Stomach smooth muscle (tissue), 2 donors: ENCODE measurements around the gene DDX1.

Experiments used
- H3K27ac ChIP-seq: one replicate; pipeline ENCODE4 v1.7.0; 2013; ENCODE audit warnings: mild to moderate bottlenecking, low read length, inconsistent platforms
- H3K27me3 ChIP-seq, 2 donors: one replicate each; pipeline ENCODE4 v1.7.0; 2013; ENCODE audit warnings: low read length in 2 of 2; ENCODE audit not compliant: insufficient read depth in 2 of 2, control insufficient read depth in 1 of 2
- H3K36me3 ChIP-seq, 2 donors: one replicate each; pipeline ENCODE4 v1.7.0; 2013; ENCODE audit warnings: low read length in 2 of 2; ENCODE audit not compliant: control insufficient read depth in 2 of 2, insufficient read depth in 2 of 2
- H3K4me1 ChIP-seq: one replicate; pipeline ENCODE4 v1.7.0; 2013; ENCODE audit warnings: low read length; ENCODE audit not compliant: control insufficient read depth, insufficient read depth
- H3K4me3 ChIP-seq, 2 donors: one replicate each; pipeline ENCODE4 v1.7.0; 2013; ENCODE audit warnings: low read length in 2 of 2
- H3K9ac ChIP-seq, 2 donors: one replicate each; pipeline ENCODE4 v1.7.0; 2013; ENCODE audit warnings: low read length in 2 of 2, mild to moderate bottlenecking in 1 of 2
- H3K9me3 ChIP-seq, 2 donors: one replicate each; pipeline ENCODE4 v1.7.0; 2013; ENCODE audit warnings: low read length in 2 of 2; ENCODE audit not compliant: control insufficient read depth in 2 of 2
- donor health status: healthy.
- donor health status: Pancreatic carcinoma.

The DDX1 gene

DNA sequence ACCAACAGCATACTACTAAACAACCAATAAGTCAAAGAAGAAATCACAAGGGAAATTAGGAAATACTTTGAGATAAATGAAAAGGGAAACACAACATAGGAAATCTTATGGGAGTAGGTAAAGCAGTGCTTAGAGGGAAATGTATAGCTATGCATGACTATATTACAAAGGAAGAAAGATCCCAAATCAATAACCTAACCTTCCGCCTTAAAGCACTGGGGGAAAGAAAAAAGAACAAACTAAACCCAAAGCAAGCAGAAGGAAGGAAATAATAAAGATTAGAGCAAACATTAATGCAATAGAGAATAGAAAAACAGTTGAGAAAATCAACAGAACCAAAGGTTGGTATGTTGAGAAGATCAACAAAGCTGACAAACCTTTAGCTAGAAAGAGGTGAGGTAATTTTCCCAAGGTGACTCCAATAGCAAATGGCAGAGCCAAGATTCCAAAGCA is 49.9 kb downstream of the DDX1 start:
- no peak overlapping the region for H3K4me3 ChIP-seq
- no peak overlapping the region for H3K27ac ChIP-seq
- H3K36me3 ChIP-seq: peaks cover 2 to 4% of the 10 kb centered on the region in 2 donors
- H3K9me3 ChIP-seq: no peaks in the 10 kb centered on the region
- H3K4me1 ChIP-seq: peaks cover 13% of the 10 kb centered on the region
- H3K27me3 ChIP-seq: peaks cover 0 to 2% of the 10 kb centered on the region in 2 donors
- no peak overlapping the region for H3K9ac ChIP-seq

DNA sequence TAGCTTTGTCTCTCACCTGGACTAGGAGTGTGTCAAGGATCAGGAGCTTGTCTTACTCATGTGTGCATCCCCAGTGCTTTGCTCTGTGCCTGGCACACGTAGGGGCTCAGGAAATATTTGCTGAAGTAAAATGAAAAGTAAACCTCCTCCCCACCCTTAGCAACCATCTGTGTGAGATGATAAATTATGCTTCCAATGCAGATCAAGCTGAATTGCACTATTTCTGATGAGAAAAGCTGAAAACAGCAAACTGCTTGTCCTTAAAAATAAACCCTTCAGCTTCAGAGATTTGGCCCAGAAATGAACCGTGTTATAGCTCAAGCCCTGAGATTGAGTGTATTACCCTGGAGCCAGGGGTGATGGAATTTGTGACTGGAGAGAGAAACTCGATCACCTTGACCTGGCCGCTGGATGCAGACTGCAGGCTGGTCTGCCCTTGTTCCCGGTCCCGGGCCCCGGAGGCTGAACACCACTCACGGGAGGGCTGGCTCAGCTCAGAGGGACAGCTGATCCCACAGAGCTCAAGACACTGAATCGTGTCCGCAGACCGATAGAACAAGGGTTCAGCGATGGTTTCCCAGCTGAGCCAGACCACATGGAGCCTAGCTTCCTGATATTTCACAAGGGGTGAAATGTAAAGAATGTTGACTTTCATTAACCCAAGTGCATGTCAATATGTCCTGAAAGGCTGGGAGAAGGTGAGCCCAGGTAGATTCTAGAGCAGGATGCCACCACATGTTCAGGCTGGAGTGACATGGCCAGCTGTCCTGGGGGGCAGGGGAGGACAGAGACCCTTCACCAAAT is 50.5 kb downstream of the DDX1 start:
- no peak overlapping the region for H3K4me3 ChIP-seq
- no peak overlapping the region for H3K9ac ChIP-seq
- H3K27me3 ChIP-seq: peaks cover 0 to 2% of the 10 kb centered on the region in 2 donors
- no peaks in the 10 kb centered on the region for H3K9me3 ChIP-seq
- H3K27ac ChIP-seq: no peak overlapping the region
- peaks cover 13% of the 10 kb centered on the region for H3K4me1 ChIP-seq
- H3K36me3 ChIP-seq: peaks cover 2 to 4% of the 10 kb centered on the region in 2 donors

DNA sequence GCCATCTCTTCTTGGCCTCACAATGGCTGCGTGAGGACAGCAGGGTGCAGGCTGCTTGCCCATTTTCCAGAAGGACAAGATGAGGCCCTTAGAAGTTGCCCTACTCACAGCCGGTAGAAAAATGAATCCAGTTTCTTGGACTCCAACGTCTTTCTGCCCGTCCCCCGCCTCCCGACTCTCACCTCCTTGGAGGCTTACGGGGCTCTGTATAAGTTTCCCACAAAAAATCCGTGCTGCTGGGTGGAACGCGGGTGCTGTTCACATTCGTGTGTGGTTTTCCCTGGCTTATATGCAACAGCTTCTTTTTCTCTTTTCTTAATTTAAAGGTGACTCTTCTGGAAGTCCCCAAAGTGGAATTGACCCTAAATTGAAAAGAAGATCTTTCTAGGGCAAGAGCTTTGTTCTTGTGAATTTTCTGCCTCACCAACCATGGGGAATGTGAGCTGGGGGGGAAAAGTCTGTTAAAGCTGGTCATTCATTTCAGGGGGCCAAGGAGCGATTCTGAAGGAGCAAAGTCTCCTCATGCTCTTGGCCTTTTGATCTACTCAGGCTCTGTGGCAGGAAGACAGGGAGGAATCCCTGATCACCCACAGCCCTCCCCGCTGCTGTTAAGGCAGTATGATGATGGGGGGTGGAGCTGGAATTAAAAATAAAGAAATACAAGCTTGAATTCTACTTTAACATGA is 51.3 kb downstream of the DDX1 start:
- Histone ChIP-seq H3K9ac (no peak overlapping the region), H3K4me1 (peaks cover 8% of the 10 kb centered on the region), H3K36me3 (peaks cover 2 to 4% of the 10 kb centered on the region in 2 donors), H3K4me3 (no peak overlapping the region), H3K27ac (no peak overlapping the region), H3K9me3 (no peaks in the 10 kb centered on the region), H3K27me3 (peaks cover 0 to 2% of the 10 kb centered on the region in 2 donors)

DNA sequence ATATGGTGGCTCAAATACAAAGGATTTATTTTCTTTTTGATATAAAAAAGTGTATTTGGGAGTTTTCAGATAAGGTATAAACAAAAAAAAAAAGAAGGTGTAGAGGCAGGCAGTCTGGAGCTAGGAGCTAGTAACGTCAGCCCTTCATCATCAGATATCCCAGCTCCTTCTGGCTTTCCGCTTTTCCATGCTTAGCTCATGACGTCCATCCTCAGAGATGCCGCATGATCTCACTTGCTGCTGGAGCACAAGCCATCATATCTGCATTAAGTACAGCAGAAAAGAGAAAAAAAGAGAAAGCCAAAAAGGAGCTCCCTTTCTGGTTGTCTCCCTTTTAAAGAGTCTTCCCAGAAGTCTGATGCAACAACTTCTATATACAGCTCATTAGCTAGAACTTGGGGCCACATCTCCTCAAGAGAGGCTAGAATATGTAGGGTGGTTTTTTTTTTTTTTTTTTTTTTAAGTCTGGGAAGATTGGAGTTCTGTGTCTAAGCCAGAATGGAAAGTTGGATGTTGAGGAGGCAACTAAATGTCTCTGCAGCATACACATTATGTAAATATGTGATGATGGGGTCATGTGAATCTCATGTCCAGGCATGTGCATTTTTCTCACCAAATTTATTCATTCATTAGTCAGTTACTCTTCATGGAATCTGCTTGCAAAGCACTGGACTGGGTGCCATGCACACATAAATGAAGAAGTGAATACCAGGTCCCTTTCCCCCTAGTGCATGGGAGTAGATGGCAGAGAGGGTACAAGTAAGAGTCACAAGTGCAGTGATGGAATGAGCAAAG is 52.3 kb downstream of the DDX1 start:
- Histone ChIP-seq H3K36me3 (peaks cover 2 to 4% of the 10 kb centered on the region in 2 donors), H3K9me3 (no peaks in the 10 kb centered on the region), H3K9ac (no peak overlapping the region), H3K27ac (no peak overlapping the region), H3K4me1 (peaks cover 8% of the 10 kb centered on the region), H3K4me3 (no peak overlapping the region), H3K27me3 (peaks cover 0 to 2% of the 10 kb centered on the region in 2 donors)

- Histone ChIP-seq H3K27me3 (peaks cover 0 to 2% of the 10 kb centered on the region in 2 donors), H3K36me3 (peaks cover 2 to 4% of the 10 kb centered on the region in 2 donors), H3K4me1 (peaks cover 4% of the 10 kb centered on the region), H3K27ac (no peak overlapping the region), H3K4me3 (no peak overlapping the region), H3K9ac (no peak overlapping the region), H3K9me3 (no peaks in the 10 kb centered on the region)
Measured at GRCh38 chr2:15645300-15645699, 53.6 kb downstream of the DDX1 start.

- Histone ChIP-seq H3K27me3 (peaks cover 0 to 2% of the 10 kb centered on the region in 2 donors), H3K4me1 (no peaks in the 10 kb centered on the region), H3K36me3 (peaks cover 2 to 4% of the 10 kb centered on the region in 2 donors), H3K9ac (no peak overlapping the region), H3K4me3 (no peak overlapping the region), H3K9me3 (no peaks in the 10 kb centered on the region), H3K27ac (no peak overlapping the region)
Measured at GRCh38 chr2:15645720-15646385, 54.2 kb downstream of the DDX1 start.

DNA sequence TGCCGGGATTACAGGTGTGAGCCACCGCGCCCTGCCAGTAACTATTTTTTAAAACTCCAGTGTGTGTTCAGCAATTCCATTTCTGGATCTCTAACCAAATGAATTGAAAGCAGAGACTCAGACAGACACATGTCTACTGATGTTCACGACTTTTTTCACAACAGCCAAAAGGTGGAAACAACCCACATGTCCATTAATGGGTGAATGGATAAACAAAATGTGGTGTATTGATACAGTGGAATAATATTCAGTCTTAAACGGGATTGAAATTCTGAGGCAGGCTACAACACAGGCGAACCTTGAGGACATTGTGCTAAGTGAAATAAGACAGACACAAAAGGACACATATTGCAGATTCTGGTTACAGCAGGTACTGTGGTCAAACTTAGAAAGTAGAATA is 55.0 kb downstream of the DDX1 start:
- H3K27ac ChIP-seq: no peak overlapping the region
- no peak overlapping the region for H3K4me3 ChIP-seq
- H3K9me3 ChIP-seq: no peaks in the 10 kb centered on the region
- H3K27me3 ChIP-seq: peaks cover 0 to 2% of the 10 kb centered on the region in 2 donors
- no peak overlapping the region for H3K9ac ChIP-seq
- H3K36me3 ChIP-seq: peaks cover 0 to 2% of the 10 kb centered on the region in 2 donors
- no peaks in the 10 kb centered on the region for H3K4me1 ChIP-seq

DNA sequence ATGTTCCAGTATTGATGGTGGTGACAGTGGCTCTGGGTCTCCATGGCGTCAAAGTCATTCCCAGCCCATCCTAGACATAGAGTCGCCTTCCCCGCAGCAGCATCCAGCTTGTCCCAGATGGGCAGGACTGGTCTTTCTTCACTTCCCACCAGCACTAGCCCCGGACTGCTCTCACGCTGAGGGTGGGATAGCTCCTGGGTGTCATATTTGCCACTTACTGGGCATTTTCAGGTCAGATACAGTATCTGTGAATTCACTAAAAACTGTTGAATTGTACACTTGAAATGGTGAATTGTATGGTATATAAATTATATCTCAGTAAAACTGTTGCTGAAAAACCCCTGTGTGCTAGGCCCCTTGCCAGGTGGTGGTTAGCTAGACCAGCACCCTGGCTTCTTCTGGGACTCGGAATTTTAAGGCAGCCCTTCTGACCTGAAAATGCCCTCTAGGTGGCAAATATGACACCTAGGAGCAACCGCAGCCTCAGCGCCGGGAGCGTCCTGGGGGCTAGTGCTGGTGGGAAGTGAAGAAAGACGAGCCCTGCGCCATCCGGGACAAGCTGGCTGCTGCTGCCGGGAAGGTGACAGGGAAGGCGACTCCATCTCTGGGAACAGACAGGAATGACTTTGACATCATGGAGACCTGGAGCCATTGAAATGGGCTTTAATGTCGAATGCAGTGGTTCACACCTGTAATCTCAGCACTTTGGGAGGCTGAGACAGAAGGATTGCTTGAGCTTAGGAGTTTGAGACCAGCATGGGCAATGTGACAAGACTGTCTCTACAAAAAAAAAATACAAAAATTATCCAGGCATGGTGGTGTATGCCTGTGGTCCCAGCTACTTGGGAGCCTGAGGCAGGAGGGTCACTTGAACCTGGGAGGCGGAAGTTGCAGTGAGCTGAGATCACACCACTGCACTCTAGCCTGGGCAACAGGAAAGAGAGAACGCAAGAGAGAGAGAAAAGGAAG is 56.2 kb downstream of the DDX1 start:
- no peak overlapping the region for H3K27ac ChIP-seq
- peaks cover 0 to 2% of the 10 kb centered on the region in 2 donors for H3K27me3 ChIP-seq
- no peaks in the 10 kb centered on the region for H3K36me3 ChIP-seq
- H3K4me1 ChIP-seq: no peaks in the 10 kb centered on the region
- H3K4me3 ChIP-seq: no peak overlapping the region
- no peak overlapping the region for H3K9ac ChIP-seq
- H3K9me3 ChIP-seq: no peaks in the 10 kb centered on the region

DNA sequence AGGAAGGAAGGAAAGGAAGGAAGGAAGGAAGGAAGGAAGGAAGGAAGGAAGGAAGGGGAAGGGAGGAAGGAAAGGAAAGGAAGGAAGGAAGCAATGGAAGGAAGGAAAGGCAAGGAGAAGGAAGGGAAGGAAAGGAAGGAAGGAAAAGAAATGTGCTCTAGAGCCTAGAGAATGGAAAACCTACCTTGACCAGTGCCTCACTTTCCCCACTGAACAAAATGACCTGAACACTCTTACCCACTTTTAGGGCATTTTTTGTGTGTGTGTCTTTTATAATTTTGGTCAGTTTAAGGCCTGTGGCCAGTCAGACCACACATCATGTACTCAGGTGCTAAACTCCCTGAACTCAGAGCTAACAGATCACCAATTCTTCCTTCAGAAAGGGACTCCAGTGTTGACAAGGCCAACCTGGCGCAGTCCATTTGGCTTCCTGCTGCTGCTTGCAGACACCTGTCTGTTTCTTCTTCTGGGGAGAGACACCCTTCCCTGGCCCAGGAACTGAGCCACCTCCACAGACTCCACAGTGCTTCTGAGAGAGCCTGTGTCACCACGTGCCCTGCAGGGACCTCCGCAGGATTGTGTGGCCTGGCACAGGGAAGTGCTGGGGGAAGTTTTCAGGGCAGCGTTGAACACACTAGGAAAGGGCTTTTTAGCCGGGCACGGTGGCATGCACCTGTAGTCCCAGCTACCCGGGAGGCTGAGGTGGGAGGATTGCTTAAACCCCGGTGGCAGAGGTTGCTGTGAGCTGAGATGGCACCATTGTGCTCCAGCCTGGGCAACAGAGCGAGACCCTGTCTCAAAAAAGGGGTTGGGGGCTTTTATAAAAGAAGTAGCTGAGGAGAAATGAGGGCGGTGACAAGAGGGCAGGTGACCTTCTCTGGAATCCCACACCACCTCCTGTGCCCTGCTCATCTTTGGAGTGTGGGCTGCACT is 57.2 kb downstream of the DDX1 start:
- Histone ChIP-seq H3K27ac (no peak overlapping the region), H3K4me1 (no peaks in the 10 kb centered on the region), H3K4me3 (no peak overlapping the region), H3K9me3 (no peaks in the 10 kb centered on the region), H3K36me3 (no peaks in the 10 kb centered on the region), H3K27me3 (peaks cover 0 to 2% of the 10 kb centered on the region in 2 donors), H3K9ac (no peak overlapping the region)
